ENCODE data around the gene PEX14.

Gene PEX14

GRCh38 chr1:10598389-10598702 is 123.6 kb downstream of the PEX14 start:
- no peak for DNase-seq

DNA sequence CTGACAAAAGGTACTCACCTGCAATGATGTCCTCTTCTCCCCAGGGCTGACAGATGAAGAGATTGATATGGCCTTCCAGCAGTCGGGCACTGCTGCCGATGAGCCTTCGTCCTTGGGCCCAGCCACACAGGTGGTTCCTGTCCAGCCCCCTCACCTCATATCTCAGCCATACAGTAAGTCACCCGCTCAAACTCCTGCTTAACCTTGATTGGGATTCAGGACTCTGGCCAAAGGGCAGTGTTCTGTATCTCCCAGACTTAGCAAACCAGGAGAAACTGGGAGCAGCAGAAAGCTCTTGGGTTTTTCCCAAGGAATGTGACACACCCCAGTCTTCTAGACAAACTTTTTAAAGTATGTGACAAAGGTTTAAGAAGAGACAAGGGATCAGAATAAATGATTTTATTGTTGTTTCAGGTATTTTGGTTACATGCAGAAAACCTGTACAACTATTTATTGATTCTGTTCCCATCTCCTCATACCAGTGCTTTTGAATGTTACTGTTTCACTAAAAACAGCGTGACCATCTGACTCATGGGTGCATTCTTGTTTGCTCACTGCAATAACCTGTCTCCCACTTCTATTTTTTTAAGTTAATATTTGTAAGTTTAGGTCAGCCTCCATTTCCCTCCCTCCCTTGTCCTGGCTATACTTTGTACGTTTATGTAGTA is 124.6 kb downstream of the PEX14 start:
- DNase-seq: no peak

DNA sequence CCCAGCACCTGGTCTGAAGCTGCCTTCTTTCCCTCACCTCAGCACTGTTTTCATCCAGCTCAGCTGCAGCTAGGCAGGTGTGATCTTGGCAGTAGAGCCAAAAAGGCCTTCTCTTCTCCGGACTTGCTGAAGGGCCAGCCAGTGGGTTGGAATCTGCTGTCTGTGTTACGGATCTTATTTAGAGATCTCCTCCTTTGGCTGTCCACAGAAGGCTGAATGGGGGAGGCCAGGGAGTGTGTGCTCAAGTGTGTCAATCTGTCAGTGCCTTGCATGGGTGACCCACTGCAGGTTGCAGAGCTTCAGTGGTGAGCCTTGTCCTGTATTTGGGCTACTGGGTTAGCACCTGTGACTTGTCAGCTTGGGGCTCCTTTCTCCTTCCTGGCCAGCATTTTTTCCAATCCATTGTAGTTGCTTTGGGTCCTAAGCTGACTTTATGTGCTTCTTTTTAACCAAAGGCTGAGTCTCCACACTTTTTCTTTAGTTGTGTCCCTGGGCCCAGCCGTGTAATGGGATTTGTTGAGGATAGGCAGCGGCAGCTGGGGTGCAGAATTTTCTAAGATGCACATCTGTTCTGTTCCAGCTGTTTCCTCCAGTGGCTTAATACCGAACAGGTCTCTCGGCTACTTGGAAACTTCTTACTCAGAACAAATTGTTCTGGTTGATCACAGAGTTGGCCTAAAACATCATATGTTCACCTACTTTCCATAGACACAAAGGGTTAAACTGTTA is 126.8 kb downstream of the PEX14 start:
- no peak for DNase-seq

DNA sequence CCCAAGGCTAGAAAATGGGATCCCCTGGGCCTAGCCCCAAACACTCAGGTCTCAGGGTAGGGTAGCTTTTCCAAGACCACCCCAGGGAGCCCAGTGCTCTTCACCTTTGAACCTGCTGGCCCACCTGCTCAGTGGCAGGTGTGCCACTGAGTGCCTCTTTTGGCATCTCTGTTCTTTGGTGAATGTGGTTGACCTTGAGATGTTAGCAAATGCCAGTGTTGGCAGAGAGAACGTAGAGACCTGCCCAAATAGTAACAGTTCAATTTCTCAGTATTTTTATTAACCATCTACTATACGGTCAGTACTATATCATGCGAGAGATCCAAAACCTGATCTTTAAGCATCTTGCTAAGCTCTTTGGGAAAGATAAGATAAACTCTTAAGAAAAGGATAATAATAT is 128.2 kb downstream of the PEX14 start:
- no peak for DNase-seq

DNA sequence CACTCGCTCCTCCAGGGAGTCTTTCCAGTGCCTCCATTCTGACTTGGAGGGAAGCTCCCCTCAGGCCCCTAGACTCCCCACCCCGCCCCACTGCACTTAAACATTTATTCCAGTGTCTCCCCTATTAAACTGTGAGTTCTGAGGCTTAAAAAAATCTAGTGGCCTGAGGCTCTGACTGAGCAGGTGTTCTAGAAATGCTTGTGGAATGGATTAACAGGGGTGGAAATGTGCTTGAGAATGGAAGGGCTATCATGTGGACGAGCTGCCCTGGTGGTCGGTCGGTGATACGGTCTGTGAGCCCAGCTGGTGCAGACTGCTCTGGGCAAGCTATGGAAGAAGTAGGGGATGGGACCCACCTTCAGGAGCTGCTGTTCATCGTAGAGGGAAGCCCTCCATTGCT is 130.2 kb downstream of the PEX14 start:
- no peak for DNase-seq

DNA sequence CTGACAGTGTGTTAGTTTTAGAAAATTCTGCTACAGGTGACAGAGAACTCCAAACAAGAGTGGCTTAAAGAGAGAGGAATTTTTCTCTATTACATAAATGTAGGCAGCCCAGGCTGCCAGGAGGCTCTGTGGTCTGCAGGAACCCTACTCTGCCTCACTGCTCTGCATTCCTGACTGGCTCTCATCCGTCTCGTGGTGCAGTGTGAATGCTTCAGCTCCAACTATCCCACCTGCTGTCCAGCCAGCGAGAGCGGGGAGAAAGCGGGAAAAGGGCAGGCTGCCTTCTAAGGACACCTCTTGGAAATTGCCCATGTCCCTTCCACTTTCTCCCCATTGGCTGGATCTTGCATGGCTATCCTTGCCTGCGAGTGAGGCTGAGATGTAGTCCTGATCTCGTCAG is 131.3 kb downstream of the PEX14 start:
- DNase-seq: no peak

DNA sequence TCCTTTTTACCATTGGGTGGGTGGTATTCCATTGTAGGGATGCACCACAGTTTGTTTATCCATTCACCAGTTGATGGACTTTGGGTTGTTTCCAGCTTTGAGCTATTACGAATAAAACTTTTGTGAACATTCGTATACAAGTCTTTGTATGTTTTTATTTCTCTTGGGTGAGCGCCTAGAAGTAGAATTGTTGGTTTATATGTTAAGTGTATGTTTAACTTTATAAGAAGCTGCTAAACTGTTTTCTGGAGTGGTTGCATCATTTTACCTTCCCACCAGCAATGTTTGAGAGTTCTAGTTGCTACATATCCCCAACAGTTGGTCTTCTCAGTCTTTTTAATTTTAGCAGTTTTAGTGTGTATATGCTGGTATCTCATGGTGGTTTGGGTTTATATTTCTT is 132.5 kb downstream of the PEX14 start:
- DNase-seq: no peak

- DNase-seq: no peak
These were observed 133.9 kb downstream of the PEX14 start for GRCh38 chr1:10608690-10609089.

GRCh38 chr1:10610901-10611600 is 136.3 kb downstream of the PEX14 start:
- no peak for DNase-seq

DNA sequence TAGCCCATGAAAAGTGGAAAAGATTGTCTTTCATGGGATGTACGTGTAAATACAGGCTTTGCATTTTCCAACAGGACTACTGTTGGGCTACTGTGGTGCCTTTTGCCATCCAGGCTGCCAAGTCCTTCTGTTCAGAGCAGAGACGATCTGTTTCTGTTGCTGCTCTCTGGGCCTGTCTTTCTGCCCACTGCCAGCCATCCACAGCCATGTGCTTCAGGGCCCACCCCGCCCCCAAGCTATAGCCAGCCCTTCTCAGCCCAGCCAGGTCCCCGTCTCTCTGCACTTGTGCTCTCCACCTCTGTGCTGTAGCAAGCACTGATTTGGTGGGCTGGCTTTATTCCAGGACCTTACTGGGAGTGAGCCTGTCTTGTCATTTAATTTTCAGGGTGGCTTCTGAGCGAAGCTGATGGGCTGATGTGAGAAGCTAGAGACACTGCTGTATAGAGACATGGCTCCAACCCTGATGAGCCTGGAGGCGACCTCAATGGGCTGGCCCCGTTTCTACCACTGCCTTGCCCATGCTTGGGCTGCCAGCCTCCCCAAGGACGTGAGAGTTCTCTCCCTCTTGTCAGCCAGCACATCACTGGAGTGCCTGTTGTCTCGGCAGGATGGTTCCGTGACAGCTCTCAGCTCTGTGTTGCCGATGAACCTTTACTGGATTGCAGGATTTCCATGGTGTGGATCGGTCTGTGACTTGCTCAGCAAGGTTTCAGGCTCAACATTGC is 137.8 kb downstream of the PEX14 start:
- no peak for DNase-seq

GRCh38 chr1:10613340-10613739 is 138.6 kb downstream of the PEX14 start:
- no peak for DNase-seq

DNA sequence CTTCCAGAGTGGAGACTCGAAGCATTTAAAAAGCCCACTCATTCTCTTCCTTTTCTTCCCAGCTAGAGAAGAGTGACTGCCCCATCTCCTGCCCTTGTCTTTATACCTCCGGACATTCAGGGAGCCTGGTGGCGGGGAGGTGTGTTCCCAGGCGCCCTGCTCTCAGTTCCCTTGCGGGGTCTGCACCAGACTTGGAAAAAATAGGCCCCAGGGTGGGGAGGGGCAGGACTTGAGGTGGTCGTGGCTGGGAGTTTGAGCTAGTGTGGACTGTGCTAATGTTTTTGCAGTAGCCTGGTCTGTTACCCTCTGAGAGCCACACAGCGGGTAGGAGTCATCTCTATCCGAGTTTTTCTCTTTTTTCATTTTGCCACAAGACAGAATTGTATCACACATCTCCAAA is 139.1 kb downstream of the PEX14 start:
- DNase-seq: no peak

- no peak for DNase-seq
These were observed 139.9 kb downstream of the PEX14 start for GRCh38 chr1:10614377-10615225.

DNA sequence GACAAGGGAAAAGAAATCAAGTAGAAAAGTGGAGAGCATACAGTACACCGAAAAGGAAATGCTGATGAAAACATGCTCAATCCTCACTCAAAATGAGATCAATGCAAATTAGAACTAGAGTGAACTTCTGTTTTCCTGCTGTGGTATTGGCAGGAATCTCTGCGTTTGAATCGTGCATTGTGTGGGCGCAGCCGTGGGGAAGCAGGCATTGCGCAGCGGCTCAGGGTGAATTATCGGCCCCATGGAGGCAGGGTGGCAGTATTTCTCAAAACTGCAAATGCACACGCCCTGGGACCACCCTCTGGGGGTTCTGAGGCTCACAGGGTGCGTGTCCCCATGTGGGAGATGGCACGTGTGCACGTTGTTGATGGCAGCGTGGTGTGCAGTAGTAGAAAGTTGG is 140.6 kb downstream of the PEX14 start:
- DNase-seq: no peak

- DNase-seq: no peak
These were observed 141.4 kb downstream of the PEX14 start for GRCh38 chr1:10615932-10616671.

GRCh38 chr1:10616696-10617095 is 141.9 kb downstream of the PEX14 start:
- no peak for DNase-seq

GRCh38 chr1:10617318-10617717 is 142.6 kb downstream of the PEX14 start:
- DNase-seq: no peak

DNA sequence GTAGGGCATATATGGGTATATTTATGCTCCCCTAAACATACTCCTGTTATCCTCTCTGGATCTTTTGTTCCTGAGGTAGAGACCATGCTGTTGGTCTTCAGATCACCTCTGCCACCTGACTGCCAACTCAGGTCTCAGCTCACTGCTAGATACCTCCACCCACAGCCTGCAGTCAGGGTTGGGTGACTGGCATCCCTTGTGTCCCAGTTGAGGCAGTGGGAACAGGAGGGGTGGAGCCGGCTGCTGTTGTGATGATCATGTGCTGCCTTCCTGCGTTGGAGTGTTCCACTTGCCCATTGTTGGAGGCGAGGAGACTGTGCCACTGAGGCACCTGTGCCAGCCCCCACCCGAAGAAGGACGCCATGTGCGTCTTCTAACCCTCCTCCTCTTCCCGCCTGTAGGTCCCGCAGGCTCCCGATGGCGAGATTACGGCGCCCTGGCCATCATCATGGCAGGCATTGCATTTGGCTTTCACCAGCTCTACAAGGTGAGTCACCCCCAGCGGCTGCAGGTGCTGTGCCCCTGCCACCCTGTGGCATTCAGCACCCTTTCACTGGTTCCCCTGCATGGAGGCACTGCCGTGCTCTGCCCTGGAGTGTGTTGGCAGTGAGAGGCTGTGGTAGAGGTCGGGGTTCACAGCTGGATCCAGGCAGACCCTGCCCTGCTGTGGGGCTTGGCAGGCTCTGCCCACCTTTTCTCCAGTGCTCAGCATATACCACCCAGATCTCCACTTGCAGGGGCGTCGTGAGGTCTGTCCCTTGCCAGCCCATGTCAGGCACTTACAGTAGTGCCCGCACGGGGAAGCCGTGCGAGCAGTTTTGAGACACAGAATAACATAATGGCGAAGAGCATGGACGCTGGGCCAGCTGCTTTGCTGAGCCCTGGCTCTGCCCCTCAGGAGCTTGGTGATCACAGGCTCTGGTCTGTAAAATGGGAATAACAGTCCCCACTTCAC is 143.5 kb downstream of the PEX14 start:
- no peak for DNase-seq

DNA sequence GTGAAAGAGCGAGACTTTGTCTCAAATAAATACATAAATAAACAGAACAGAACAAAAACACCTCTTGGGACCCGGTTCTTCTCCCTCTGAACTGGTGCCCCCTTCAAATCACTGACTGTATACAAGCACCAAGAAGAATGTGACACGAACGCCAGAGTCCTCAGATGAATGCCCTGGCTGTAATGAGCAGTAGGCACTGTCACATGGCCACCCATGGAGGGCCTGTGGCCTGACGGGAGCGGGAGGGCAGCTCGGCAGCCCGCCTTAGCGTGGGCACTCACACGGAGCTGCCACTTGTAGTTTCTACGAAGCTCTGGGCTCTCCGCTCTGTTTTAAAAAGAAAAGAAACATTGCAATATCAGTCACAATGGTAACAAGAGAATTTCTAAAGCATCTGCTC is 146.0 kb downstream of the PEX14 start:
- no peak for DNase-seq

GRCh38 chr1:10621906-10622305 is 147.2 kb downstream of the PEX14 start:
- no peak for DNase-seq
